Omental fat pad (tissue), 4 donors: ENCODE results near the gene LONRF2. TPM values are rescaled to one million over a fixed set of nuclear protein-coding genes. Genes with fewer than 3 reads are reported as not detected.

Experiments
- ATAC-seq: fragments of 150-250 bp; one replicate; pipeline ENCODE4 v1.9.1; 2016; ENCODE audit warnings: mild to moderate bottlenecking, moderate library complexity; ENCODE audit not compliant: low FRiP score
- DNase-seq: peaks from one replicate; pipeline ENCODE4 v3.0.0-alpha.2; 2019; ENCODE audit warnings: low spot score
- total RNA-seq, 4 donors: library from RNA; depleted of rRNA; stranded (reverse); fragments of >200 nt; gene quantifications; one replicate each; pipeline ENCODE4 v1.1.0, GENCODE V29; 2016
- TF ChIP-seq, protein P1 (sequence below), 3 donors: fragments of 450-650 bp; IDR thresholded peaks; one replicate each; pipeline ENCODE4 v1.5.1; 2016 to 2017; ENCODE audit warnings: antibody characterized with exemption in 3 of 3, mild to moderate bottlenecking in 3 of 3, moderate library complexity in 2 of 3

Gene LONRF2
- total RNA-seq, 4 donors from 2014 or later = 2.5 to 32.8 (median 9.8) TPM

DNA sequence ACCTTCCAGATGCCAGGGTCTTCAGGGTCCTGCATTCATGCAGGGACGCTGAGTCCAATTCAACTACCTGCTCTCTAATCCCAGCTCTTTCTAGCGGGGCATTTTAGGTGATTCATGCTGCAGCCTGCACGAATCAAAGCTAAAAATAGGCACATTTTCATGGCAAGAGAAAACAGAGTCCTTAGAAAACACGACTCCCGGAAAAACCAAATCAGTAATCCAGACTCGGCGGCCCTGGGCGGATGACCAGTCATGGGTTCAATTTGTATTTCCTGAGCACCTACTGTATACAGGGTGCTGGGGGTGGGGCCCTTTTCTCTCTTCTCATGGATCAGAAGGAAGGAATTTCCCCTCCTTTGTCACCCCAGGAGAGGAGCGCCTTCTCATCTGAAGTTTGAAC lies 64.4 kb downstream of the LONRF2 start:
- no peak for ATAC-seq
- DNase-seq = no peak
- TF ChIP-seq, protein P1, sequence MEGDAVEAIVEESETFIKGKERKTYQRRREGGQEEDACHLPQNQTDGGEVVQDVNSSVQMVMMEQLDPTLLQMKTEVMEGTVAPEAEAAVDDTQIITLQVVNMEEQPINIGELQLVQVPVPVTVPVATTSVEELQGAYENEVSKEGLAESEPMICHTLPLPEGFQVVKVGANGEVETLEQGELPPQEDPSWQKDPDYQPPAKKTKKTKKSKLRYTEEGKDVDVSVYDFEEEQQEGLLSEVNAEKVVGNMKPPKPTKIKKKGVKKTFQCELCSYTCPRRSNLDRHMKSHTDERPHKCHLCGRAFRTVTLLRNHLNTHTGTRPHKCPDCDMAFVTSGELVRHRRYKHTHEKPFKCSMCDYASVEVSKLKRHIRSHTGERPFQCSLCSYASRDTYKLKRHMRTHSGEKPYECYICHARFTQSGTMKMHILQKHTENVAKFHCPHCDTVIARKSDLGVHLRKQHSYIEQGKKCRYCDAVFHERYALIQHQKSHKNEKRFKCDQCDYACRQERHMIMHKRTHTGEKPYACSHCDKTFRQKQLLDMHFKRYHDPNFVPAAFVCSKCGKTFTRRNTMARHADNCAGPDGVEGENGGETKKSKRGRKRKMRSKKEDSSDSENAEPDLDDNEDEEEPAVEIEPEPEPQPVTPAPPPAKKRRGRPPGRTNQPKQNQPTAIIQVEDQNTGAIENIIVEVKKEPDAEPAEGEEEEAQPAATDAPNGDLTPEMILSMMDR (IDR thresholded peaks at IDR 0.05) = no peak

DNA sequence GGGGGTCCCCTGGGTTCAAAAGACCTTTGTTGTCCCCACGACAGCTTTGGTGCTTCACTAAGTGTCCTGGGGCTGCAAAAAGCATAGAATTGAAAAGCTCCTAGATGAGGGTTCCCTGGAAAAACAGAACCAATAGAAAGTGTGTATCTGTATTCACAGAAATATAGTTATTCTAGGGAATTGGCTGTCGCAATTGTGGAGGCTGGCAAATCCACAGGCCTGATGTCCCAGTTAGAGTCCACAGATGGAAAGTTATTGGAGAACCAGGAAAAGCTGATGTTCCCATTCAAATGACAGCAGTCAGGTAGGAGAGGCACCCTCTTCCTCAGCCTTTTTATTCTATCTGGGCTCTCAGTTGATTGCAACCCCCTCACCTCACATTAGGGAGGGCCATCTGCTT lies 65.5 kb downstream of the LONRF2 start:
- TF ChIP-seq, protein P1 (IDR thresholded peaks at IDR 0.05) = no peak
- ATAC-seq = no peak
- no peak for DNase-seq

DNA sequence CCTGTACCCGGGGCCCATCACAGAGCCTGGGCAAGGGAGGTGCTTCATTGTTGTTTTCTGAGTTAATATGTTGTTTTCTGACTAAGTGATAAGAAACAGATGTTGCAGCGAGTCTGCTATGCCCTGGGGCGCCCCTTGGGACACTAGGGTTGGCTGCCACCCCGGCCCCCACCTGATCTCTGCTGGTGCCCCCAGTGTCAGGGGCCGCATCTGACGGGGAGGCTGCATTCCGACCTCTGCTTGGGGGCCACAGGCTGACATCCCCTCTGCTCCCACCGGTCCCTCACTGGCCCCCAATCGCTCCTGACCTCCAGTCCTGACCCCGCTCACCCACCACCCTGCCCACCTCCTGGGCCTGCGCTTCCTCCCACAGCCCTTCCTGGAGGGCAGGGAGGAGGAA lies 65.9 kb downstream of the LONRF2 start:
- ATAC-seq (no peak), DNase-seq (no peak)
- TF ChIP-seq, protein P1 (IDR thresholded peaks at IDR 0.05) = no peak

DNA sequence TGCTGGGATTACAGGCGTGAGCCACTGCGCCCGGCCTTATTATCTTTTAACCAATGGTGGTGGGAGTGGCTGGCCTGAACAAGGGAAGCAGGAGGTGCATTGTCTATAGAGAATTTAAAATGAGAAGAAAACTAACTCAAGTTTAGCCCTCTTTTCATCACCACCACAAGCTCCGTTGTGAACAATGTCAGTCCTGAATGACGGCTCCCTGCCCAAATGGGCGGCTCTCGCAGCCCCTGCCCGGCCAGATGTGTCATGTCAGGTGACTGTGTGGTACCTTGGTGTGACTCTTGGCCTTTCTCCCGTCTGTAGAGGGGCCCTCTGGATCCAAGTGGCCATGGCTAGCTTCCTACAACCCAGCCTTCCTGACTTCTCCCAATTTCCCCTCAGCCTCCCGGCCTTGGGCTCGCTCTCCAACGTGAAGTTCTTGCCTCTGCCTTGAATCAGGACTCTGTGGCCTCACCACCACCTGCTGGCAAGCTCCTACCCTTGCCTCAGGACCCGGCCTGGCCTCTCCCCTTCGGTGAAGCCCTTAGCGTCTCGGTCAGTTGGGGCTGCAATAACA lies 67.6 kb downstream of the LONRF2 start:
- ATAC-seq = no peak
- DNase-seq = no peak
- TF ChIP-seq, protein P1 (IDR thresholded peaks at IDR 0.05) = no peak

DNA sequence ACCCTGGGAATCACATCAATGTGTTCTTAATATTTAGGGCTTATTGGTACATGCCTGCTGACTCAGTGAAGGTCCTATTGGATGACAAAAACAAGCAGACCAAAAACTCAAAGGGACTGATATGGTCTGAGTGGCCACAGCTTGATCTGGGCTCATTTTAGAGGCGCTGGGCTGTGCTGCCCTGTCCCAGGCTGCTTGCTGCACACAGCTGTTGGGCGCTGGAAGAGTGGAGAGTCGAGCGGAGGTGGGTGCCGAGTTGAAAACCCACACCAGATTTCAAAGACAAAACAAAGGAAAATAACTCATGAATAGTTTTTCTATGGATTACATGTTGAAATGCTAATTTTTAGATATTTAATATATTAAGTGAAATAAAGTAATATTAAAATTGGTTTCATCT lies 68.5 kb downstream of the LONRF2 start:
- ATAC-seq (no peak), DNase-seq (no peak)
- TF ChIP-seq, protein P1 (IDR thresholded peaks at IDR 0.05) = no peak

- ATAC-seq = no peak
- TF ChIP-seq, protein P1 (IDR thresholded peaks at IDR 0.05) = no peak
- DNase-seq = no peak
Observed at GRCh38 chr2:100252811-100253698, 69.2 kb downstream of the LONRF2 start.

DNA sequence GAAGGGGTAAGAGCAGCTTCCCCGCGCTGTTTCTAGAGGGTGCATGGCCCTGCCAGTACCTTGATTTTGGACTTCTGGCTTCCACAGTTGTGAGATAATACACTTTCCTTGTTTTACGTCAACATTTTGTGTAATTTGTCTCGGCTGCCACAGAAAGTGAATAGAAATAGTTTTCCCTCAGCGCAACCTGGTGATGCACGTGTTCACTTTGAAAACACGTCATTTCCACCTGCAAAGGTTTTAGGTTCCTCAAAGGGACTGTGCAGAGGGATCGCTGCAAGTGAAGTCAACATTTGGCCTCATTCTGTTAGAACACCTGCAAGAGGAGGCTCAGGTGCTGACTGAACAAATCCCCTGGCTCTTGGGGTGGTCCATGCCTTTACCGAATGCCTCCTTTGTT lies 71.7 kb downstream of the LONRF2 start:
- DNase-seq = no peak
- TF ChIP-seq, protein P1 (IDR thresholded peaks at IDR 0.05) = no peak
- no peak for ATAC-seq
